Spleen (tissue), 11 donors: Measurements from ENCODE around the gene PRRC1. TPM values are rescaled to one million over a fixed set of nuclear protein-coding genes. Genes with fewer than 3 reads are reported as not detected.
A peak's percentile ranks its signal among the peaks of the same experiment; 100 is the strongest.

Experiments
- DNase-seq: peaks from one replicate; pipeline ENCODE4 v3.0.0-alpha.2; 2020
- H3K27ac ChIP-seq, 8 donors: fragments of 200-600 bp; sonication (generic) in 7 of 8; 1 replicate in 4 of 8; 2 replicates in 4 of 8; pipeline versions ENCODE4 v1.5.0 to v1.8.0; 2016 to 2021; ENCODE audit warnings: inconsistent platforms in 4 of 8, mild to moderate bottlenecking in 4 of 8, moderate library complexity in 1 of 8
- H3K27me3 ChIP-seq, 7 donors: fragments of 200-600 bp; sonication (generic) in 6 of 7; replicated peaks in 1 of 7; 1 replicate in 4 of 7; 2 replicates in 3 of 7; pipeline versions ENCODE4 v1.5.0 to v1.8.0; 2016 to 2021; ENCODE audit warnings: inconsistent platforms in 3 of 7, mild to moderate bottlenecking in 1 of 7
- H3K36me3 ChIP-seq, 6 donors: fragments of 200-600 bp; sonication (generic) in 5 of 6; 1 replicate in 4 of 6; 2 replicates in 2 of 6; pipeline versions ENCODE4 v1.5.0 to v1.8.0; 2016 to 2021; ENCODE audit warnings: inconsistent platforms in 2 of 6
- H3K4me1 ChIP-seq, 6 donors: fragments of 200-600 bp; sonication (generic) in 5 of 6; 1 replicate in 3 of 6; 2 replicates in 3 of 6; pipeline versions ENCODE4 v1.5.0 to v1.8.0; 2016 to 2021; ENCODE audit warnings: inconsistent platforms in 3 of 6
- H3K4me3 ChIP-seq, 8 donors: fragments of 200-600 bp; sonication (generic) in 7 of 8; 1 replicate in 4 of 8; 2 replicates in 4 of 8; pipeline versions ENCODE4 v1.5.0 to v1.8.0; 2016 to 2021; ENCODE audit warnings: inconsistent platforms in 4 of 8, mild to moderate bottlenecking in 4 of 8, moderate library complexity in 2 of 8
- H3K9me3 ChIP-seq, 8 donors: fragments of 200-600 bp; sonication (generic) in 7 of 8; 1 replicate in 4 of 8; 2 replicates in 4 of 8; pipeline versions ENCODE4 v1.5.0 to v1.8.0; 2016 to 2021; ENCODE audit warnings: inconsistent platforms in 4 of 8
- POLR2A ChIP-seq, 3 donors: fragments of 450-650 bp; IDR thresholded peaks; one replicate each; pipeline ENCODE4 v1.5.1; 2017; ENCODE audit warnings: antibody characterized with exemption in 3 of 3, mild to moderate bottlenecking in 1 of 3
- POLR2AphosphoS5 ChIP-seq, 3 donors: sonication (generic); formaldehyde crosslinking; IDR thresholded peaks; one replicate each; pipeline ENCODE4 v1.5.1; 2017; ENCODE audit warnings: antibody characterized with exemption in 3 of 3
- WGBS, 5 donors: extraction: QIAGEN DNeasy Blood & Tissue Kit in 3 of 5; methylation state at CpG; one replicate each; pipeline versions ENCODE4 v1.1.5 to v1.1.7; 2013 to 2018; 5-methylcytosine and 5-hydroxymethylcytosine counted together
- intact Hi-C: fragments of 100-400 bp; cut with DNase I; formaldehyde crosslinking; loops from one replicate; pipeline ENCODE4 v1.15.0; 2023; ENCODE audit warnings: low total_unique reads
- polyA plus RNA-seq, 3 donors: library from polyadenylated mRNA; stranded (reverse); fragments of 200-250 nt; gene quantifications; one replicate each; pipeline ENCODE4 v1.2.1, GENCODE V29; 2013
- total RNA-seq, 7 donors: library from RNA; depleted of rRNA in 3 of 7; stranded (reverse); fragments of >200 nt in 3 of 7; fragmentation: NEBNext Ultra II Directional in 4 of 7; extraction: Animal tissue kit (Norgen Biotek cat#: 25700) in 4 of 7; gene quantifications; one replicate each; pipeline versions ENCODE4 v1.1.0 to v1.2.1, GENCODE V29; 2016 to 2021
- TF ChIP-seq, protein P1 (sequence below), 11 experiments: fragments of 200-600 bp in 7 of 11; fragments of 450-650 bp in 4 of 11; sonication (generic) in 4 of 11; IDR thresholded peaks in 8 of 11; conservative IDR thresholded peaks in 3 of 11; 1 replicate in 7 of 11; 2 replicates in 4 of 11; pipeline versions ENCODE4 v1.4.0 to v1.8.0; 2016 to 2021; ENCODE audit warnings: antibody characterized with exemption in 11 of 11, inconsistent platforms in 4 of 11, mild to moderate bottlenecking in 1 of 11
- donor health status: healthy with polysubstance abuse.
- donor health status: DM: no; HTN: no; CAD: no; lungs with moderate emphysema.
- donor health status: DM: no; HTN: no; CAD: no.
- donor health status: Bipolar disorder and iron deficiency.
- donor health status: healthy.
- donor health status: DM: no; HTN: no; CAD: no.
- donor health status: DM: yes; HTN: yes; CAD: no.

The PRRC1 gene
- total and polyA plus RNA-seq, 10 donors, result 11.9 to 45.9 (median 38.5) TPM

DNA sequence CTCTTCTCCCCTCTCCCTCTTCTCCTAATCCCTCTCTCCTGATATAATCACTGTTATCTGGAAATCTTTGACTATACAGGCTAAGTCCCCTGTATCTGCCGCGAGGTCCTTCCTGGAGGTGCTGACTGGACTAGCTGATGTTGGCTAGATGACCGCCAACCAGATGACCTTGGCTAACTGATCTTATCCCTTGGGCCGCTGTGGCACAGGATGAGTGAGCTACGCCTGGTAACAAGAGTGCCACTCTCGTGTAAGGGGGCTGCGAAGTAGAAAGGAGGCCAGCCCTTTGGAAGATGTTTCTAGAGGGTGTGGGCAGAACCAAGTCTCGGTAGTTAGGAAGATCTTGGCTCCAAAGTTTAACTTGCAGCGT is 345 bp upstream of the PRRC1 start:
- H3K9me3 ChIP-seq, result peaks cover 0 to 14% (median 10%) of the 10 kb centered on the region in 8 donors
- peaks cover 0 to 37% (median 20%) of the 10 kb centered on the region in 6 donors for H3K4me1 ChIP-seq
- H3K27ac ChIP-seq, result peak overlapping the region in 6 of 8 donors; percentile 29 to 91 (median 88)
- intact Hi-C loops, result no loop called here
- peak overlapping the region; percentile 10 to 99 (median 96) for H3K4me3 ChIP-seq
- DNase-seq, result no peak
- TF ChIP-seq, protein P1, sequence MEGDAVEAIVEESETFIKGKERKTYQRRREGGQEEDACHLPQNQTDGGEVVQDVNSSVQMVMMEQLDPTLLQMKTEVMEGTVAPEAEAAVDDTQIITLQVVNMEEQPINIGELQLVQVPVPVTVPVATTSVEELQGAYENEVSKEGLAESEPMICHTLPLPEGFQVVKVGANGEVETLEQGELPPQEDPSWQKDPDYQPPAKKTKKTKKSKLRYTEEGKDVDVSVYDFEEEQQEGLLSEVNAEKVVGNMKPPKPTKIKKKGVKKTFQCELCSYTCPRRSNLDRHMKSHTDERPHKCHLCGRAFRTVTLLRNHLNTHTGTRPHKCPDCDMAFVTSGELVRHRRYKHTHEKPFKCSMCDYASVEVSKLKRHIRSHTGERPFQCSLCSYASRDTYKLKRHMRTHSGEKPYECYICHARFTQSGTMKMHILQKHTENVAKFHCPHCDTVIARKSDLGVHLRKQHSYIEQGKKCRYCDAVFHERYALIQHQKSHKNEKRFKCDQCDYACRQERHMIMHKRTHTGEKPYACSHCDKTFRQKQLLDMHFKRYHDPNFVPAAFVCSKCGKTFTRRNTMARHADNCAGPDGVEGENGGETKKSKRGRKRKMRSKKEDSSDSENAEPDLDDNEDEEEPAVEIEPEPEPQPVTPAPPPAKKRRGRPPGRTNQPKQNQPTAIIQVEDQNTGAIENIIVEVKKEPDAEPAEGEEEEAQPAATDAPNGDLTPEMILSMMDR (IDR thresholded peaks at IDR 0.05 in 8 of 11, conservative IDR thresholded peaks at IDR 0.05 in 3 of 11), result no peak
- no peak for TF ChIP-seq POLR2A (IDR thresholded peaks at IDR 0.05)
- TF ChIP-seq POLR2AphosphoS5 (IDR thresholded peaks at IDR 0.05), result no peak
- H3K36me3 ChIP-seq, result peaks cover 0 to 10% (median 3%) of the 10 kb centered on the region in 6 donors
- WGBS, 5 donors, result 16 to 31% (median 19%) methylated on average over 7 to 9 of the region's 9 CpGs
- no peaks in the 10 kb centered on the region for H3K27me3 ChIP-seq

DNA sequence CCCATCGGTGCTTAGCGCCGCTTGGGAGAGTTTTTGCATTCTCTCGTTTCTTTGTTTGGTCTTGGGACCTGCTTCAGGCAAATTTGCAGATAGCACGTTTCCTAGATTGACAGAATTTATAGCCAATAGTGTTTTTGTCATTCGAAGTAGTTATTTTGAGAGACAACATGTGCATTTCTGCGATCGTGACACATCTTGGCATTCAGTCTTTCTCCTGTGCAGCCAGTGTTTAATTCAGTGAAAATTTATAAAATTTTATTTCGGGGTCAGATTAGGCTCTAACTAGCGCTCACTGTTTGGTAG is 830 bp downstream of the PRRC1 start:
- WGBS, 5 donors, result 10 to 13% (median 11%) methylated on average over 10 of the region's 10 CpGs
- H3K27ac ChIP-seq, result peak overlapping the region; percentile 79 to 91 (median 86)
- no peak for DNase-seq
- no peaks in the 10 kb centered on the region for H3K27me3 ChIP-seq
- H3K4me3 ChIP-seq, result peak overlapping the region; percentile 92 to 99 (median 96)
- intact Hi-C loops, result no loop called here
- peaks cover 0 to 37% (median 20%) of the 10 kb centered on the region in 6 donors for H3K4me1 ChIP-seq
- peaks cover 0 to 21% (median 3%) of the 10 kb centered on the region in 6 donors for H3K36me3 ChIP-seq
- no peak for TF ChIP-seq POLR2A (IDR thresholded peaks at IDR 0.05)
- no peak for TF ChIP-seq POLR2AphosphoS5 (IDR thresholded peaks at IDR 0.05)
- TF ChIP-seq, protein P1 (IDR thresholded peaks at IDR 0.05 in 8 of 11, conservative IDR thresholded peaks at IDR 0.05 in 3 of 11), result no peak
- H3K9me3 ChIP-seq, result peaks cover 0 to 16% (median 10%) of the 10 kb centered on the region in 8 donors

GRCh38 chr5:127519527-127519926 is 2.1 kb downstream of the PRRC1 start:
- H3K9me3 ChIP-seq, result peaks cover 0 to 16% (median 10%) of the 10 kb centered on the region in 8 donors
- peaks cover 0 to 37% (median 20%) of the 10 kb centered on the region in 6 donors for H3K4me1 ChIP-seq
- H3K27me3 ChIP-seq, result no peaks in the 10 kb centered on the region
- no peak overlapping the region for H3K27ac ChIP-seq
- 73 to 89% (median 77%) methylated on average over 4 of the region's 4 CpGs for WGBS, 5 donors
- no peak overlapping the region for H3K4me3 ChIP-seq
- intact Hi-C loops, result no loop called here
- H3K36me3 ChIP-seq, result peaks cover 4 to 34% (median 15%) of the 10 kb centered on the region in 6 donors
- no peak for DNase-seq
- TF ChIP-seq POLR2AphosphoS5 (IDR thresholded peaks at IDR 0.05), result no peak
- TF ChIP-seq POLR2A (IDR thresholded peaks at IDR 0.05), result no peak
- TF ChIP-seq, protein P1 (IDR thresholded peaks at IDR 0.05 in 8 of 11, conservative IDR thresholded peaks at IDR 0.05 in 3 of 11), result no peak

GRCh38 chr5:127521138-127521770 is 3.8 kb downstream of the PRRC1 start:
- WGBS, 5 donors, result 96 to 99% (median 97%) methylated on average over 6 of the region's 6 CpGs
- no peak for DNase-seq
- Histone ChIP-seq H3K9me3 (peaks cover 0 to 16% (median 10%) of the 10 kb centered on the region in 8 donors), H3K36me3 (peaks cover 12 to 51% (median 32%) of the 10 kb centered on the region in 6 donors), H3K27ac (no peak overlapping the region), H3K27me3 (no peaks in the 10 kb centered on the region), H3K4me1 (peaks cover 0 to 37% (median 20%) of the 10 kb centered on the region in 6 donors), H3K4me3 (no peak overlapping the region)
- intact Hi-C loops, result no loop called here
- TF ChIP-seq, protein P1 (IDR thresholded peaks at IDR 0.05 in 8 of 11, conservative IDR thresholded peaks at IDR 0.05 in 3 of 11), result no peak
- no peak for TF ChIP-seq POLR2AphosphoS5 (IDR thresholded peaks at IDR 0.05)
- TF ChIP-seq POLR2A (IDR thresholded peaks at IDR 0.05), result no peak
